Bronchial epithelial cell (primary cell): ENCODE results near the gene TRIM37. TPM values are rescaled to one million over a fixed set of nuclear protein-coding genes. Genes with fewer than 3 reads are reported as not detected.

ENCODE experiments used
- DNase-seq: peaks from one replicate; pipeline ENCODE4 v3.0.0-alpha.2; 2010; ENCODE audit warnings: low read depth
- FAIRE-seq: peaks from 2 replicates; lab custom pipeline; 2011; peaks lifted over from hg19 to GRCh38; lab: Jason Lieb, UNC
- H3K27me3 ChIP-seq: 2 replicates; pipeline ENCODE4 v1.5.1; 2011; ENCODE audit warnings: low read length; ENCODE audit not compliant: control insufficient read depth, insufficient read depth
- H3K36me3 ChIP-seq: 2 replicates; pipeline ENCODE4 v1.5.1; 2011; ENCODE audit warnings: low read length; ENCODE audit not compliant: control insufficient read depth, insufficient read depth
- H3K4me3 ChIP-seq: 2 replicates; pipeline ENCODE4 v1.5.1; 2011; ENCODE audit warnings: mild to moderate bottlenecking, low read depth, low read length, control low read depth
- total RNA-seq: library from RNA; depleted of rRNA; stranded (reverse); fragments of >200 nt; gene quantifications from 2 replicates; pipeline ENCODE4 v1.2.1, GENCODE V29; 2014
- TF ChIP-seq, protein P1 (sequence below): IDR thresholded peaks from 2 replicates; pipeline ENCODE4 v1.5.1; 2011; ENCODE audit warnings: mild to moderate bottlenecking, moderate library complexity, low read length, control low read depth, inconsistent platforms; ENCODE audit not compliant: insufficient read depth, severe bottlenecking

TRIM37 gene
- total RNA-seq, 1 donor from 2014 or later: 29.0 TPM

GRCh38 chr17:59152925-59153324 lies 46.2 kb upstream of the TRIM37 start:
- Histone ChIP-seq H3K27me3 (no peaks in the 10 kb centered on the region), H3K4me3 (no peak overlapping the region), H3K36me3 (no peaks in the 10 kb centered on the region)
- TF ChIP-seq, protein P1, sequence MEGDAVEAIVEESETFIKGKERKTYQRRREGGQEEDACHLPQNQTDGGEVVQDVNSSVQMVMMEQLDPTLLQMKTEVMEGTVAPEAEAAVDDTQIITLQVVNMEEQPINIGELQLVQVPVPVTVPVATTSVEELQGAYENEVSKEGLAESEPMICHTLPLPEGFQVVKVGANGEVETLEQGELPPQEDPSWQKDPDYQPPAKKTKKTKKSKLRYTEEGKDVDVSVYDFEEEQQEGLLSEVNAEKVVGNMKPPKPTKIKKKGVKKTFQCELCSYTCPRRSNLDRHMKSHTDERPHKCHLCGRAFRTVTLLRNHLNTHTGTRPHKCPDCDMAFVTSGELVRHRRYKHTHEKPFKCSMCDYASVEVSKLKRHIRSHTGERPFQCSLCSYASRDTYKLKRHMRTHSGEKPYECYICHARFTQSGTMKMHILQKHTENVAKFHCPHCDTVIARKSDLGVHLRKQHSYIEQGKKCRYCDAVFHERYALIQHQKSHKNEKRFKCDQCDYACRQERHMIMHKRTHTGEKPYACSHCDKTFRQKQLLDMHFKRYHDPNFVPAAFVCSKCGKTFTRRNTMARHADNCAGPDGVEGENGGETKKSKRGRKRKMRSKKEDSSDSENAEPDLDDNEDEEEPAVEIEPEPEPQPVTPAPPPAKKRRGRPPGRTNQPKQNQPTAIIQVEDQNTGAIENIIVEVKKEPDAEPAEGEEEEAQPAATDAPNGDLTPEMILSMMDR: no peak
- FAIRE-seq: no peak
- DNase-seq: no peak

GRCh38 chr17:59151591-59151990 lies 44.9 kb upstream of the TRIM37 start:
- TF ChIP-seq, protein P1: no peak
- no peak for DNase-seq
- no peak for FAIRE-seq
- H3K27me3 ChIP-seq: no peaks in the 10 kb centered on the region
- H3K36me3 ChIP-seq: no peaks in the 10 kb centered on the region
- no peak overlapping the region for H3K4me3 ChIP-seq

DNA sequence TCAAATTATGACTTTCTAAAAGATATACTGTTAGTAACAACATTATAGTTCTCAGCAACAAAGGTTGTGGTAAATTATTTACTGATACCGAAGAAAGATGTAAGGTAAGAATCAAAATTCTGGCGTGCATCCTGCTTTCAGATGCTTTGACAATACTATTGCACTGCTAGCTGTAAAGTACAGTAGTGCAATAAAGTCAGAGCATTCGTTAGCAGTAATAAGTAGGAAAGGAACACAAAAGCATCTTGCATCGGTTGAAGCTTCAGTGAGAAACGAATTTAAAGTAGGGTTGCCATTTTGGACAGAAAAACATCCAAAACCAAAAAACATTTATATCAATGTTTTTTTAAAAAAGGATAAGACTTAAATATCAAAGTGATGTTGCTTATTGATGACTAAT lies 44.3 kb upstream of the TRIM37 start:
- DNase-seq (no peak), FAIRE-seq (no peak)
- TF ChIP-seq, protein P1: no peak
- no peaks in the 10 kb centered on the region for H3K36me3 ChIP-seq
- H3K4me3 ChIP-seq: no peak overlapping the region
- H3K27me3 ChIP-seq: no peaks in the 10 kb centered on the region

- Histone ChIP-seq H3K27me3 (no peaks in the 10 kb centered on the region), H3K4me3 (no peak overlapping the region), H3K36me3 (no peaks in the 10 kb centered on the region)
- TF ChIP-seq, protein P1: no peak
- DNase-seq (peak; percentile 31), FAIRE-seq (no peak)
Observed at GRCh38 chr17:59149841-59150511, 43.3 kb upstream of the TRIM37 start.

DNA sequence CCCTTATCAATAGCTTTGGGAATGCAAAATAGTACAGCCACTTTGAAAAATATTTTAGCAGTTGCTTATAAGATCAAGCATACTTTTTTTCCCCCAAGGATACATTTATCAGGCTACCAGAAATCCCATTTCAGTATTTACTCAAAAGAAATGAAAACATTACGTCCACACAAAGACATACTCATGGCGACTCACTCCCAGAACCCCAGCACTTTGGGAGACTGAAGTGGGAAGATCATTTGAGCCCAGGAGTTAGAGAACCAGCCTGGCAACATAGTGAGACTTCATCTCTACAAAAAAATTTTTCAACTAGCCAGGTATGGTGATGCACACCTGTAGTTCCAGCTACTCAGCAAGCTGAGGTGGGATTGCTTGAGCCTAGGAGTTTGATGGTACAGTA lies 42.4 kb upstream of the TRIM37 start:
- TF ChIP-seq, protein P1: no peak
- FAIRE-seq (no peak), DNase-seq (peak; percentile 72)
- Histone ChIP-seq H3K4me3 (no peak overlapping the region), H3K36me3 (no peaks in the 10 kb centered on the region), H3K27me3 (no peaks in the 10 kb centered on the region)
